Gastroesophageal sphincter (tissue), 4 donors: Measurements from ENCODE around the gene PTPRS. TPM values are rescaled to one million over a fixed set of nuclear protein-coding genes. Genes with fewer than 3 reads are reported as not detected.

ENCODE experiments used
- ATAC-seq: fragments of 150-250 bp; one replicate; pipeline ENCODE4 v1.9.1; 2016; ENCODE audit warnings: mild to moderate bottlenecking, moderate library complexity
- H3K27ac ChIP-seq, 4 donors: fragments of 200-600 bp; sonication (generic) in 3 of 4; 1 replicate in 3 of 4; 2 replicates in 1 of 4; pipeline ENCODE4 v1.5.1; 2016 to 2019
- H3K27me3 ChIP-seq: fragments of 200-600 bp; sonication (generic); one replicate; pipeline ENCODE4 v1.5.1; 2019
- H3K36me3 ChIP-seq, 2 donors: fragments of 200-600 bp; sonication (generic); one replicate each; pipeline ENCODE4 v1.5.1; 2019; ENCODE audit warnings: control low read depth in 1 of 2
- H3K4me1 ChIP-seq, 3 donors: fragments of 200-600 bp; sonication (generic); 1 replicate in 2 of 3; 2 replicates in 1 of 3; pipeline ENCODE4 v1.5.1; 2016 to 2019; ENCODE audit warnings: control low read depth in 2 of 3
- H3K4me3 ChIP-seq, 2 donors: fragments of 200-600 bp; sonication (generic); one replicate each; pipeline ENCODE4 v1.5.1; 2019; ENCODE audit warnings: mild to moderate bottlenecking in 1 of 2, moderate library complexity in 1 of 2
- H3K9me3 ChIP-seq, 3 donors: fragments of 200-600 bp; sonication (generic); one replicate each; pipeline ENCODE4 v1.5.1; 2017 to 2019; ENCODE audit warnings: control low read depth in 2 of 3
- EP300 ChIP-seq: sonication (generic); formaldehyde crosslinking; IDR thresholded peaks from one replicate; pipeline ENCODE4 v1.6.1; 2017; ENCODE audit warnings: antibody characterized with exemption, mild to moderate bottlenecking
- POLR2A ChIP-seq, 2 donors: fragments of 450-650 bp; IDR thresholded peaks; one replicate each; pipeline ENCODE4 v1.6.1; 2017; ENCODE audit warnings: antibody characterized with exemption in 2 of 2, mild to moderate bottlenecking in 2 of 2, moderate library complexity in 1 of 2
- POLR2AphosphoS5 ChIP-seq: sonication (generic); formaldehyde crosslinking; IDR thresholded peaks from one replicate; pipeline ENCODE4 v1.6.1; 2017; ENCODE audit warnings: antibody characterized with exemption
- WGBS, 2 donors: methylation state at CpG; one replicate each; pipeline ENCODE4 v1.1.5; 2018; ENCODE audit warnings: low coverage in 1 of 2; 5-methylcytosine and 5-hydroxymethylcytosine counted together
- total RNA-seq, 4 donors: library from RNA; depleted of rRNA; stranded (reverse); fragments of >200 nt; gene quantifications; one replicate each; pipeline ENCODE4 v1.1.0, GENCODE V29; 2016
- TF ChIP-seq, protein P1 (sequence below), 4 experiments: fragments of 200-600 bp in 2 of 4; fragments of 450-650 bp in 2 of 4; sonication (generic) in 1 of 4; IDR thresholded peaks; one replicate each; pipeline ENCODE4 v1.5.1; 2017 to 2019; ENCODE audit warnings: antibody characterized with exemption in 4 of 4, mild to moderate bottlenecking in 2 of 4, moderate library complexity in 2 of 4

Gene PTPRS
- total RNA-seq, 4 donors from 2014 or later = 142 to 244 (median 223) TPM

DNA sequence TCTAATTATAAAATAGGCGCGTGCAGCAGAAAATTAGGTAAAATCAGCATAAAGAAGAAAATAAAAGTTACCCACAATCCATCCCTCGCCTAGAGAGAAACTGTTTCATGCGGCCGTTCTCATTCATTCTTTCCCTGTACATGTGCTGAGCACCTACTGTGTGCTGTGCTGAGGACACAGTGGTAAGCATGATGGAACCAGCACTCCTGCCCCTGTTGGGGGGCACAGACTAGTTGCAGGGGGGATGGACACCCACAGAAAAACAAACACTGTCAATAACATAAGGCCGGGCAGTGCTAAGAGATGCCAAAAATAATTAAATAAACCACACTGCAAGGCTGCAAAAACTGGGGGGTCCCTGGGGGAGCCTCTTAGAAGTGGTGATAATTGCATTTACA, 43.3 kb downstream of the PTPRS start:
- WGBS, 2 donors = 87 to 88% methylated on average over 4 to 6 of the region's 6 CpGs
- Histone ChIP-seq H3K4me3 (no peak overlapping the region), H3K4me1 (peaks cover 0 to 21% (median 2%) of the 10 kb centered on the region in 3 donors), H3K36me3 (no peaks in the 10 kb centered on the region), H3K9me3 (no peaks in the 10 kb centered on the region), H3K27me3 (no peaks in the 10 kb centered on the region), H3K27ac (no peak overlapping the region)
- ATAC-seq = no peak
- TF ChIP-seq EP300 (no peak), POLR2AphosphoS5 (no peak), POLR2A (IDR thresholded peaks at IDR 0.05) (no peak)
- TF ChIP-seq, protein P1, sequence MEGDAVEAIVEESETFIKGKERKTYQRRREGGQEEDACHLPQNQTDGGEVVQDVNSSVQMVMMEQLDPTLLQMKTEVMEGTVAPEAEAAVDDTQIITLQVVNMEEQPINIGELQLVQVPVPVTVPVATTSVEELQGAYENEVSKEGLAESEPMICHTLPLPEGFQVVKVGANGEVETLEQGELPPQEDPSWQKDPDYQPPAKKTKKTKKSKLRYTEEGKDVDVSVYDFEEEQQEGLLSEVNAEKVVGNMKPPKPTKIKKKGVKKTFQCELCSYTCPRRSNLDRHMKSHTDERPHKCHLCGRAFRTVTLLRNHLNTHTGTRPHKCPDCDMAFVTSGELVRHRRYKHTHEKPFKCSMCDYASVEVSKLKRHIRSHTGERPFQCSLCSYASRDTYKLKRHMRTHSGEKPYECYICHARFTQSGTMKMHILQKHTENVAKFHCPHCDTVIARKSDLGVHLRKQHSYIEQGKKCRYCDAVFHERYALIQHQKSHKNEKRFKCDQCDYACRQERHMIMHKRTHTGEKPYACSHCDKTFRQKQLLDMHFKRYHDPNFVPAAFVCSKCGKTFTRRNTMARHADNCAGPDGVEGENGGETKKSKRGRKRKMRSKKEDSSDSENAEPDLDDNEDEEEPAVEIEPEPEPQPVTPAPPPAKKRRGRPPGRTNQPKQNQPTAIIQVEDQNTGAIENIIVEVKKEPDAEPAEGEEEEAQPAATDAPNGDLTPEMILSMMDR (IDR thresholded peaks at IDR 0.05) = no peak

DNA sequence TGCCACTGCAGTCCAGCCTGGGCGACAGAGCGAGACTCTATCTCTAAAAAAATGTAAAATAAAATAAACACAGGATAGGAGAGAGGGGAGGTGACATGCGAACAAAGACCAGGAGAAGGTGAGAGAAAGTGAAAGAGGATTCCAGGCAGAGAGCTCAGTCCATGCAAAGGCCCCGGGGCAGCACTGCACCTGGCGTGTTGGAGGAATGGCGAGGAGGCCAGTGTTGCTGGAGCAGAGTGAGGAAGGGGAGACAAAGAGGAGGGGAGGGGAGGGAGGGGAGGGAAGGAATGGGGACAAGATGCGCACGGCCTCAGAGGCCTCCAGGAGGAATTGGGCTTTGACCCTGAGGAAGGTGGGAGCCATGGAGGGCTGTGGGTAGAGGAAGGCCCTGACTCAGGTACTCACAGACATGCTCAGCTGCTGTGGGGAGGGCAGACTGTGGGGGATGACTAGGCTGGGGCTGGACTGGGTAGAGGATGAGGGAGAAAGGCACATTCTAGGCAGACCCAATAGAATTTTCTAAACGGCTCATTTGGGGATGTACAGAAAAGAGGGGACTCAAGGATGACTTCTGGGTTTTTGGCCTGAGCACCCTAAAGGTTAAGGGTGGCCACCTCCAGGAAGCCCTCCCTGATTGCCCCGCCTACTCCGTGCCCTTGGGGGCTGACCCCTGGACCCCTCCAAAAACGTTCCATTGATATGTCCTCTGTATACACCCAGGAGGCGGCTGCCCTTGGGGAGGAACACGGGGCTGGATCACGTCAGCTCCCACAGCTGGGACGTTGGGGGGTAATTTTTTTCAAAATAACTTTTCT, 43.9 kb downstream of the PTPRS start:
- WGBS, 2 donors = 74 to 86% methylated on average over 7 to 9 of the region's 16 CpGs
- Histone ChIP-seq H3K36me3 (no peaks in the 10 kb centered on the region), H3K4me3 (no peak overlapping the region), H3K27ac (no peak overlapping the region), H3K27me3 (no peaks in the 10 kb centered on the region), H3K4me1 (peaks cover 0 to 27% (median 8%) of the 10 kb centered on the region in 3 donors), H3K9me3 (no peaks in the 10 kb centered on the region)
- no peak for ATAC-seq
- TF ChIP-seq EP300 = no peak
- TF ChIP-seq POLR2A (IDR thresholded peaks at IDR 0.05) = no peak
- TF ChIP-seq POLR2AphosphoS5 = no peak

DNA sequence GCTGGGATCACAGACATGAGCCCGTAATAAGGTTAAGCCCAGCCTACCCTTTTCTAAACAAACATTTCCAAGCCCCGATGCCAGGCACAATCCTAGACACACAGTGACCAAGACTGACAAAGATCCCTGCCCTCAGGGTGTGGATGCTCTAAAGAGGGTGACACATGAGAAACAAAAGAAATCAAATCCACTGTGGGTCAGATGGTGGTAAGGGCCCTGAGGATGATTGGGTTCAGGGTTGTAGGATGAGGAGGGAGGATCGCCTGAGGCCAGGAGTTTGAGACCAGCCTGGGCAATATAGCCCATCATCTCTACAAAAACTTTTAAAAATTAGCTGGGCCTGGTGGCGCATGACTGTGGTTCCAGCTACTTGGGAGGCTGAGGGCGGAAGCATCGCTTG, 44.6 kb downstream of the PTPRS start:
- Histone ChIP-seq H3K4me1 (peaks cover 0 to 34% (median 9%) of the 10 kb centered on the region in 3 donors), H3K4me3 (no peak overlapping the region), H3K36me3 (no peaks in the 10 kb centered on the region), H3K27me3 (no peaks in the 10 kb centered on the region), H3K9me3 (no peaks in the 10 kb centered on the region), H3K27ac (no peak overlapping the region)
- WGBS, 2 donors = 88 to 93% methylated on average over 2 to 4 of the region's 6 CpGs
- no peak for TF ChIP-seq POLR2AphosphoS5
- TF ChIP-seq, protein P1 (IDR thresholded peaks at IDR 0.05) = no peak
- TF ChIP-seq POLR2A (IDR thresholded peaks at IDR 0.05) = no peak
- TF ChIP-seq EP300 = no peak
- no peak for ATAC-seq

DNA sequence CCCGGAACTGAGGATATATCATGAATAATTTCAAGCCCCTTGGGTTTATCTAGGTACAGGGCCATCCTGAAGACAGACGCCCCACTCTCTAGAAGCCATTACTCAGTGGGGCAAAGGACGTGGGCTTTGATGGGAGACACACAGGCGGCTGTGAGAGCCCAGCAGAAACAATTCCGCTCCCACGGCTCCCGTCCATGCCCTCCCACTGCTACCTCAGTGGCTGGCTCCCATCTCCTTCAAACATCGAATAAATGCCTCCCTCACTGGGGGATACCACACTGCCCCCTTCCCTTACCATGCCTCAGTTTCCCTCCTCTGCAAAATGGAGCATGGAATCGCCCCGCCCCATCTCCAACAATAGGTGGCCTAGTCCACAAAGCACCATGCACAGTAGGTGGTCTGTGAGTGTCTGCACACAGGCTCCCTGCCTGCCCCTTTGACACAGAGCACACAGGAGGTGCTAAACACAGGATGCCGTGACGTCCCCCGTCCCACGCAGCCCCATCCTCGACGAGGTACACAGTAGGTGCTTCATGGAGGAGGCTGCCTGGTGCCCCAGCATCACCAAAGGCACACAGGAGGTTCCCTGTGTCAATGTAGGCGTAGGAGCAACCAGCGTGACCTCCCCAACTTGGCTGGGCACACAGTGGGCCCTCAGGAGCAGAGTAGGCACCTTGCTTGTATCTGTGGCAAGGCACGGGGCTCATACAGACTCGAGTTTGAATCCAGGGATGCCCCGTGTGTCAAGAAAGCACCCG, 46.0 kb downstream of the PTPRS start:
- H3K4me1 ChIP-seq = peaks cover 0 to 48% (median 9%) of the 10 kb centered on the region in 3 donors
- no peaks in the 10 kb centered on the region for H3K9me3 ChIP-seq
- no peak for ATAC-seq
- H3K27ac ChIP-seq = peak overlapping the region in 1 of 4 donors; percentile 91
- 78 to 93% methylated on average over 3 to 9 of the region's 22 CpGs for WGBS, 2 donors
- peak overlapping the region in 1 of 2 donors; percentile 91 for H3K4me3 ChIP-seq
- no peaks in the 10 kb centered on the region for H3K27me3 ChIP-seq
- H3K36me3 ChIP-seq = no peaks in the 10 kb centered on the region
- TF ChIP-seq POLR2A (IDR thresholded peaks at IDR 0.05) = no peak
- TF ChIP-seq EP300 = no peak
- TF ChIP-seq, protein P1 (IDR thresholded peaks at IDR 0.05) = no peak
- no peak for TF ChIP-seq POLR2AphosphoS5

DNA sequence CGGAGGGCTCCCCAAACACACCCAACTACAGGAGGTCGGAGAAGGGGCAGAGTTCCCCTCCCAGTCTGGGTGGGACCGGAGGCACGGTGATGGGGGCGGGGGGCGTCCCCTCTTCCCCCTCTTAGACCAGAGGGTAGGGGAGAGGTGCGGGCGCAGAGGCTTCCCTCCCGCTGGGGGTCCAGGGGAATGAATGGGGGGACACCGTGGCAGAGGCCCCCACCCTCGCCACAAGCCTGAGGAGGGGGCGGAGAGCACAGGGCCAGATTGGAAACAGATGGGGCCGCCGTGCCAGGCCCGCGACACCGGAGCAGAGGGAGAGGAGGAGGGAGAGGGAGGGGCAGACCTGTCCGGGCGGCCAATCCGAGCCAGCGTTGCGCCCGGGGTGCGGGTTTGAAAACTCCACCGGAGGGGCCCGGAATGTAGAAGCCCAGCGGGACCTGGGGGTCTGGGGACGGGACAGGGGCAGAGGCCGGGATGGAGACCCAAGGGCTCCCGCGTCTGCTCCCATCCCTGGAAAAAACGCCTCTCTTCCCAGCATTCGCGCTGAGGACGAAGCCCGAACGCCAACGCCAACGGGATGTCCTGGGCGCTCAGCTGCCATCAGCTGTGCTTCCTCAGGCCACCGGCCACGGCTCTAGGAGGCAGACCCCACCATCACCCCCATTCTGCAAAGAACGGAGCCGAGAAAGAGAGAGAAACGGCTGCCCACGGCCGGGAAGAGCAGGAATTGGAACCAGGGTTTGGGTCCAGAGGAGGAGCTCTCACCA, 46.8 kb downstream of the PTPRS start:
- no peaks in the 10 kb centered on the region for H3K36me3 ChIP-seq
- H3K4me1 ChIP-seq = peaks cover 0 to 56% (median 9%) of the 10 kb centered on the region in 3 donors
- peak overlapping the region; percentile 58 to 91 for H3K4me3 ChIP-seq
- TF ChIP-seq EP300 = no peak
- no peak for TF ChIP-seq POLR2AphosphoS5
- TF ChIP-seq, protein P1 (IDR thresholded peaks at IDR 0.05) = no peak
- TF ChIP-seq POLR2A (IDR thresholded peaks at IDR 0.05) = no peak
- no peaks in the 10 kb centered on the region for H3K9me3 ChIP-seq
- H3K27me3 ChIP-seq = no peaks in the 10 kb centered on the region
- ATAC-seq = peak; percentile 41
- 0% methylated on average over 3 of the region's 47 CpGs; no CpG with 5 or more reads in 1 of the 2 donors for WGBS, 2 donors
- peak overlapping the region in 3 of 4 donors; percentile 90 to 94 (median 91) for H3K27ac ChIP-seq
